T-helper 17 cell (primary cell): ENCODE data around the gene EFCC1. TPM values are rescaled to one million over a fixed set of nuclear protein-coding genes. Genes with fewer than 3 reads are reported as not detected.

Source experiments
- ATAC-seq: fragments of 150-1000 bp; cut with Tn5 transposase; 2 replicates; pipeline ENCODE4 v1.10.0; 2021; ENCODE audit warnings: mild to moderate bottlenecking, moderate library complexity
- DNase-seq, 3 donors: peaks; one replicate each; pipeline versions ENCODE4 v3.0.0 to v3.0.0-alpha.2; 2020 to 2021
- H3K9me3 ChIP-seq: one replicate; pipeline ENCODE4 v1.7.0; 2013; ENCODE audit warnings: low read length, mild to moderate bottlenecking; ENCODE audit not compliant: control insufficient read depth, poor library complexity, severe bottlenecking
- H3K27ac Mint-ChIP-seq: one replicate; pipeline ENCODE4 v1.8.0; 2022; ENCODE audit warnings: mild to moderate bottlenecking, moderate library complexity, mixed read lengths
- H3K27me3 Mint-ChIP-seq: one replicate; pipeline ENCODE4 v1.8.0; 2022; ENCODE audit warnings: mixed read lengths
- H3K36me3 Mint-ChIP-seq: one replicate; pipeline ENCODE4 v1.8.0; 2022; ENCODE audit warnings: low read depth, mixed read lengths
- H3K4me1 Mint-ChIP-seq: one replicate; pipeline ENCODE4 v1.8.0; 2022; ENCODE audit warnings: mild to moderate bottlenecking, mixed read lengths
- H3K4me3 Mint-ChIP-seq: one replicate; pipeline ENCODE4 v1.8.0; 2022; ENCODE audit warnings: mild to moderate bottlenecking, moderate library complexity, mixed read lengths
- total RNA-seq, 4 donors: library from RNA in 2 of 4; stranded (reverse) in 2 of 4; gene quantifications; one replicate each; pipeline ENCODE4 v1.2.3 and lab custom pipeline; 2022 to 2026

The EFCC1 gene
- total RNA-seq, 2 donors from 2014 or later: 0.12 TPM; not detected in 1

- ATAC-seq: no peak
- Mint-ChIP-seq H3K4me3 (no peak overlapping the region), H3K4me1 (peaks cover 22% of the 10 kb centered on the region), H3K36me3 (peaks cover 11% of the 10 kb centered on the region), H3K27ac (no peak overlapping the region), H3K27me3 (peaks cover 28% of the 10 kb centered on the region)
- H3K9me3 ChIP-seq: no peaks in the 10 kb centered on the region
- DNase-seq: no peak
Measured at GRCh38 chr3:128999102-128999501, 2.0 kb upstream of the EFCC1 start.

- DNase-seq: no peak
- H3K9me3 ChIP-seq: no peaks in the 10 kb centered on the region
- peaks cover 36% of the 10 kb centered on the region for H3K27me3 Mint-ChIP-seq
- no peak for ATAC-seq
- peaks cover 22% of the 10 kb centered on the region for H3K4me1 Mint-ChIP-seq
- H3K36me3 Mint-ChIP-seq: peaks cover 12% of the 10 kb centered on the region
- H3K27ac Mint-ChIP-seq: no peak overlapping the region
- peak overlapping the region; percentile 61 for H3K4me3 Mint-ChIP-seq
Measured at GRCh38 chr3:129000742-129001100, 383 bp upstream of the EFCC1 start.

- no peak overlapping the region for H3K27ac Mint-ChIP-seq
- H3K27me3 Mint-ChIP-seq: peaks cover 36% of the 10 kb centered on the region
- no peaks in the 10 kb centered on the region for H3K9me3 ChIP-seq
- H3K4me3 Mint-ChIP-seq: peak overlapping the region; percentile 80
- H3K4me1 Mint-ChIP-seq: peaks cover 22% of the 10 kb centered on the region
- ATAC-seq (peak; percentile 48), DNase-seq (no peak)
- H3K36me3 Mint-ChIP-seq: peaks cover 12% of the 10 kb centered on the region
Measured at GRCh38 chr3:129001806-129002572, 885 bp downstream of the EFCC1 start.

- DNase-seq: no peak
Measured at GRCh38 chr3:129002573-129003569, 1.8 kb downstream of the EFCC1 start.

GRCh38 chr3:129003578-129004112 is 2.5 kb downstream of the EFCC1 start:
- H3K4me1 Mint-ChIP-seq: peaks cover 24% of the 10 kb centered on the region
- no peaks in the 10 kb centered on the region for H3K9me3 ChIP-seq
- H3K4me3 Mint-ChIP-seq: peak overlapping the region; percentile 79
- peaks cover 36% of the 10 kb centered on the region for H3K27me3 Mint-ChIP-seq
- peaks cover 12% of the 10 kb centered on the region for H3K36me3 Mint-ChIP-seq
- peak; percentile 32 to 59 (median 50) for DNase-seq
- ATAC-seq: peak; percentile 92
- no peak overlapping the region for H3K27ac Mint-ChIP-seq

More at GRCh38 chr3:129002573-129003569, 1.8 kb downstream of the EFCC1 start:
- peaks cover 24% of the 10 kb centered on the region for H3K4me1 Mint-ChIP-seq
- H3K4me3 Mint-ChIP-seq: peak overlapping the region; percentile 80
- no peaks in the 10 kb centered on the region for H3K9me3 ChIP-seq
- ATAC-seq: no peak
- H3K27me3 Mint-ChIP-seq: peaks cover 36% of the 10 kb centered on the region
- H3K27ac Mint-ChIP-seq: peak overlapping the region; percentile 6
- peaks cover 12% of the 10 kb centered on the region for H3K36me3 Mint-ChIP-seq

GRCh38 chr3:129004639-129005295 is 3.7 kb downstream of the EFCC1 start:
- Mint-ChIP-seq H3K27ac (no peak overlapping the region), H3K4me3 (peak overlapping the region; percentile 68), H3K27me3 (peaks cover 36% of the 10 kb centered on the region), H3K36me3 (peaks cover 12% of the 10 kb centered on the region), H3K4me1 (peaks cover 21% of the 10 kb centered on the region)
- no peak for ATAC-seq
- DNase-seq: no peak
- H3K9me3 ChIP-seq: no peaks in the 10 kb centered on the region

GRCh38 chr3:129005526-129006303 is 4.6 kb downstream of the EFCC1 start:
- ATAC-seq (no peak), DNase-seq (no peak)
- Mint-ChIP-seq H3K4me3 (no peak overlapping the region), H3K27me3 (peaks cover 26% of the 10 kb centered on the region), H3K27ac (no peak overlapping the region), H3K4me1 (peaks cover 21% of the 10 kb centered on the region), H3K36me3 (peaks cover 12% of the 10 kb centered on the region)
- no peaks in the 10 kb centered on the region for H3K9me3 ChIP-seq

- Mint-ChIP-seq H3K27me3 (peaks cover 24% of the 10 kb centered on the region), H3K4me3 (no peak overlapping the region), H3K4me1 (peaks cover 21% of the 10 kb centered on the region), H3K36me3 (peaks cover 12% of the 10 kb centered on the region), H3K27ac (no peak overlapping the region)
- no peaks in the 10 kb centered on the region for H3K9me3 ChIP-seq
- no peak for ATAC-seq
- no peak for DNase-seq
Measured at GRCh38 chr3:129006864-129007263, 5.8 kb downstream of the EFCC1 start.

GRCh38 chr3:129007792-129008191 is 6.7 kb downstream of the EFCC1 start:
- ATAC-seq (no peak), DNase-seq (no peak)
- no peaks in the 10 kb centered on the region for H3K9me3 ChIP-seq
- Mint-ChIP-seq H3K4me1 (peaks cover 19% of the 10 kb centered on the region), H3K27me3 (peaks cover 15% of the 10 kb centered on the region), H3K27ac (no peak overlapping the region), H3K4me3 (no peak overlapping the region), H3K36me3 (peaks cover 5% of the 10 kb centered on the region)

- H3K27ac Mint-ChIP-seq: no peak overlapping the region
- no peak for DNase-seq
- peaks cover 9% of the 10 kb centered on the region for H3K27me3 Mint-ChIP-seq
- H3K4me1 Mint-ChIP-seq: peaks cover 16% of the 10 kb centered on the region
- no peaks in the 10 kb centered on the region for H3K36me3 Mint-ChIP-seq
- no peak for ATAC-seq
- no peaks in the 10 kb centered on the region for H3K9me3 ChIP-seq
- H3K4me3 Mint-ChIP-seq: no peak overlapping the region
Measured at GRCh38 chr3:129009266-129009665, 8.2 kb downstream of the EFCC1 start.

- Mint-ChIP-seq H3K36me3 (no peaks in the 10 kb centered on the region), H3K27ac (no peak overlapping the region)
- no peak for ATAC-seq
Measured at GRCh38 chr3:129010310-129010956, 9.3 kb downstream of the EFCC1 start.

GRCh38 chr3:129013491-129013891 is 12.4 kb downstream of the EFCC1 start:
- no peak for DNase-seq
- Mint-ChIP-seq H3K27ac (no peak overlapping the region), H3K4me3 (no peak overlapping the region), H3K27me3 (no peaks in the 10 kb centered on the region), H3K4me1 (peaks cover 17% of the 10 kb centered on the region), H3K36me3 (no peaks in the 10 kb centered on the region)
- no peak for ATAC-seq
- no peaks in the 10 kb centered on the region for H3K9me3 ChIP-seq

More at GRCh38 chr3:129010310-129010956, 9.3 kb downstream of the EFCC1 start:
- H3K27me3 Mint-ChIP-seq: peaks cover under 1% of the 10 kb centered on the region
- no peak overlapping the region for H3K4me3 Mint-ChIP-seq
- H3K9me3 ChIP-seq: no peaks in the 10 kb centered on the region
- no peak for DNase-seq
- peaks cover 11% of the 10 kb centered on the region for H3K4me1 Mint-ChIP-seq
